ENCODE data around the gene SH3PXD2A. TPM values are rescaled to one million over a fixed set of nuclear protein-coding genes. Genes with fewer than 3 reads are reported as not detected.

The SH3PXD2A gene
- total and polyA plus RNA-seq, 2 of the 4 experiments (the other 2 are of a cell fraction): 6.3 to 23.0 TPM

- TF ChIP-seq MAZ (IDR thresholded peaks at IDR 0.05; ENCODE audit: borderline replicate concordance, low read depth, low read length) (no peak), RCOR1 (IDR thresholded peaks at IDR 0.05; ENCODE audit: insufficient replicate concordance, low read length) (no peak), POLR2A (IDR thresholded peaks at IDR 0.05; ENCODE audit: low read depth, low read length) (no peak), SMC3 (IDR thresholded peaks at IDR 0.05; ENCODE audit: low read depth, low read length) (no peak), MXI1 (IDR thresholded peaks at IDR 0.05; ENCODE audit: borderline replicate concordance, low read depth, low read length) (no peak), CEBPB (IDR thresholded peaks at IDR 0.05; ENCODE audit: low read depth, low read length) (no peak), CHD1 (IDR thresholded peaks at IDR 0.05; ENCODE audit: low read depth, low read length) (no peak), ELK1 (IDR thresholded peaks at IDR 0.05; ENCODE audit: borderline replicate concordance, low read depth, low read length) (no peak), CTCF (conservative IDR thresholded peaks at IDR 0.05; ENCODE audit: low read depth, low read length) (no peak)
- POLR2A ChIA-PET (ENCODE audit: unreplicated experiment): no interaction called here
- Histone ChIP-seq H2BK5ac (ENCODE audit: low read depth, low read length, poor library complexity, severe bottlenecking) (no peak overlapping the region), H2AFZ (replicated peaks; ENCODE audit: low read length, poor library complexity) (no peak overlapping the region), H3K23ac (ENCODE audit: low read depth, low read length) (no peak overlapping the region), H3K79me1 (ENCODE audit: low read depth in 1 of 2, low read length in 2 of 2) (peaks cover 14 to 35% of the 10 kb centered on the region in 2 experiments), H4K5ac (ENCODE audit: low read depth, low read length) (no peak overlapping the region), H3K18ac (ENCODE audit: low read depth, low read length) (no peak overlapping the region), H3K9me1 (ENCODE audit: insufficient read depth, low read length) (0 out of 2 replicates have a peak, but pooled peaks cover 3% of the 10 kb centered on the region), H3K4me3 (ENCODE audit: insufficient read depth, low read depth, low read length) (no peak overlapping the region), H3K9me3 (ENCODE audit: control insufficient read depth, insufficient read depth, low read length) (no peaks in the 10 kb centered on the region), H4K91ac (ENCODE audit: insufficient read depth, low read depth, low read length) (no peak overlapping the region), H4K20me1 (ENCODE audit: insufficient read depth, low read length) (no peaks in the 10 kb centered on the region), H2BK20ac (ENCODE audit: low read depth, low read length) (no peak overlapping the region), H3K4me2 (ENCODE audit: low read depth, low read length) (no peak overlapping the region), H2AK5ac (ENCODE audit: low read depth, low read length) (no peak overlapping the region), H3K56ac (ENCODE audit: extremely low read depth, insufficient read depth, low read length) (no peak overlapping the region), H2BK15ac (ENCODE audit: low read depth, low read length) (no peak overlapping the region), H2BK120ac (ENCODE audit: low read depth, low read length) (no peak overlapping the region), H2AK9ac (replicated peaks; ENCODE audit: low read depth, low read length, poor library complexity) (no peak overlapping the region), H3K4me1 (ENCODE audit: control insufficient read depth, insufficient read depth, low read length) (no peaks in the 10 kb centered on the region; the same call in 1 of the 2 replicates), H3K4ac (ENCODE audit: low read depth, low read length) (no peak overlapping the region), H3K27me3 (ENCODE audit: control insufficient read depth, insufficient read depth, low read length) (no peaks in the 10 kb centered on the region), H4K8ac (ENCODE audit: low read depth in 2 of 2, low read length in 2 of 2) (no peak overlapping the region), H3K14ac (replicated peaks; ENCODE audit: low read depth, low read length) (no peak overlapping the region), H3K36me3 (ENCODE audit: control insufficient read depth, insufficient read depth, low read length) (peaks cover 86% of the 10 kb centered on the region), H3K9ac (ENCODE audit: low read depth, low read length) (no peak overlapping the region), H3K27ac (ENCODE audit: insufficient read depth, low read length) (no peak overlapping the region)
- no TSS peak for BruUV-seq (replicated peaks)
- intact Hi-C loops (cut with micrococcal nuclease) (no loop called here), dilution Hi-C loops (cut with HindIII; ENCODE audit: low sequenced_read_pairs, unreplicated experiment) (no loop called here), in situ Hi-C loops (cut with MboI; ENCODE audit: low sequenced_read_pairs) (no loop called here)
- 98% methylated on average over 8 of the region's 18 CpGs; no CpG with 5 or more reads in 1 of the 2 experiments for WGBS, 2 experiments (ENCODE audit: extremely low coverage in 2 of 2, insufficient read length in 1 of 2)
- CTCF ChIA-PET: interaction anchor here (0.6 kb wide), 1 partner anchor 12 kb away, joined by 5 read pairs; no protein-coding TSS in a partner anchor
- DNase-seq: no peak
- no peak for ATAC-seq (ENCODE audit: low read depth)
These were observed 233.1 kb downstream of the SH3PXD2A start for GRCh38 chr10:103622286-103622685.
